ENCODE data around the gene SMG1.

The SMG1 gene

DNA sequence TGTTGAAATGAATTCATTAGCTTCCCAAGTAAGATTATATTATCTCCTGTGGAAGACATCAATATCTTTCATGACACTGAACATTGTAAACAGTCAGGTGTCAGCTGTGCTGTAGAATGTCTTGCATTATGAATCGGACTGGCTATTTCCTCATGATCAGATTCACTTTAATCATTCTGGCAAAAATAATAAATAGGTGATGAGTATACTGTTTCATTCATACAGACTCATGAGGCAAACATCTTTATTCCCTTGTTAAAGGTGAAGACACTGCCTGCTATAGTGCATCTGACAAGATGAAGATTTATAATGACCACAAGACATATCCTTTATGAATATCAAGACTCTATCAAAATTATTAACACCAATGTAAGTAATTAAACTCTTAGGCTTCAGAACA, 73.6 kb downstream of the SMG1 start:
- DNase-seq (ENCODE audit: low read depth, low spot score), result no peak

DNA sequence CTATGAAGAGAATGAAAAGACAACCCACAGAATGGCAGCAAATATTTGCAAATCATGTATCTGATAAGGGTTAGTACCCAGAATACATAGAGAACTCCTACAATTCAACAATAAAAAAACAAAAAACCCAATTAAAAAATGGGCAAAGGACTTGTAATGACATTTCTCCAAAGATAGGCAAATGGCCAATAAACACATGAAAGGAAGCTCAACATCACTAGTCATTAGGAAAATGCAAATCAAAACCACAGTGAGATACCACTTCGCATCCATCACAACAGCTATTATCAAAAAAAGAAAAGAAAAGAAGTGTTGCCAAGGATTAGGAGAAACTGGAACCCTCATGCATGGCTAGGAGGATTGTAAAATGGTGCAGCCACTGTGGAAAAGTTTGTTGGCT, 79.8 kb downstream of the SMG1 start:
- DNase-seq (ENCODE audit: low read depth, low spot score), result no peak

DNA sequence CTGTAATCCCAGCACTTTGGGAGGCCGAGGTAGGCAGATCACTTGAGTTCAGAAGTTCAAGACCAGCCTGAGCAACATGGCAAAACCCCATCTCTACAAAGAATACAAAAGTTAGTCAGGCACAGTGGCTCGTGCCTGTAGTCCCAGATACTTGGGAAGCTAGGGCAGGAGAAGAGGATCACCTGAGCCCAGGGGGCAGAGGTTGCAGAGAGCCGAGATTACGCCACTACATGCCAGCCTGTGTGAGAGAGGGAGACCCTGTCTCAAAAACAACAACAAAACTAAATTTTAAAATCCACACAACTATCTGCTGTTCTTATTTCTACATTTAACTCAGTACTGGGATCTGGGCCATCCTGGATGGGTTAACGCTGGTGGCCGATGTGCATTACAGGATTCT, 83.6 kb downstream of the SMG1 start:
- DNase-seq (ENCODE audit: low read depth, low spot score), result no peak

GRCh38 chr16:18841833-18842525, 84.2 kb downstream of the SMG1 start:
- DNase-seq (ENCODE audit: low read depth, low spot score), result no peak

DNA sequence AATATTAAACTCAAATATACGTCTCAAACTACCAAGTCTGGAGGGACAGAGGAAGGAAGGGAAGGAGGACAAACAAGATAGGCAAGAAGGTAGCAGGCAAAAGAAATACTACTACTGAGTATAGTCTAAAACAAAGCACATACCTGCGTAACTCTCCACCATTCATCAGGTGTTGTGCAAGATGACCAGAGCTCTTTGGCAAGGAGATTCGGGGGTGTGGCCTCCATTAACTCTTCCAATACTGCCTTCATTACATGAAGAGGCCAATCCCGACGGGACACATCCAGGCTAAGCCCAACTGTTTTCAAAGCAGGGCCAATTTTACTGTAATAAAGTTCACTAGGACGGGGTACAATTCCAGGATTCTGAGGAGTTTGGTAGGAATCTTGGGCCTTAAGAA, 86.7 kb downstream of the SMG1 start:
- DNase-seq (ENCODE audit: low read depth, low spot score), result no peak

DNA sequence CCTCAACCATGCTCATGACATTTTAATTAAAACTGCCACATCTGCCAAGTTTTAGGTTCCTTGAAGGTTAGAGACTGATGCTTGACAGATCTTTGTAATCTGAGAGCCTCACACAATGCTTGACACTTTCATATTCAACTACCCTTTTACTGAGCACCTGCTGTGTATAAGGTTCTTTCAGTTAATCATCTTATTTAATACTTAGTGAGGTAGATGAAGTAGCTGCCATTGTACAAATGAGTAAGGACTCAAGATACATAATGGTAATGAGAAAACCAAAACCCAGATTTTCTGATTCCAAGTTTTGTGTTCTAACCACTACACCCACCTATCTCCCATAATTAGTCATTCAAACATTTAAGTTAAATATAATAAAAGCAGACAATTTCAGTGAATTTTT, 89.5 kb downstream of the SMG1 start:
- DNase-seq (ENCODE audit: low read depth, low spot score), result no peak

GRCh38 chr16:18834864-18835263, 91.3 kb downstream of the SMG1 start:
- DNase-seq (ENCODE audit: low read depth, low spot score), result no peak

DNA sequence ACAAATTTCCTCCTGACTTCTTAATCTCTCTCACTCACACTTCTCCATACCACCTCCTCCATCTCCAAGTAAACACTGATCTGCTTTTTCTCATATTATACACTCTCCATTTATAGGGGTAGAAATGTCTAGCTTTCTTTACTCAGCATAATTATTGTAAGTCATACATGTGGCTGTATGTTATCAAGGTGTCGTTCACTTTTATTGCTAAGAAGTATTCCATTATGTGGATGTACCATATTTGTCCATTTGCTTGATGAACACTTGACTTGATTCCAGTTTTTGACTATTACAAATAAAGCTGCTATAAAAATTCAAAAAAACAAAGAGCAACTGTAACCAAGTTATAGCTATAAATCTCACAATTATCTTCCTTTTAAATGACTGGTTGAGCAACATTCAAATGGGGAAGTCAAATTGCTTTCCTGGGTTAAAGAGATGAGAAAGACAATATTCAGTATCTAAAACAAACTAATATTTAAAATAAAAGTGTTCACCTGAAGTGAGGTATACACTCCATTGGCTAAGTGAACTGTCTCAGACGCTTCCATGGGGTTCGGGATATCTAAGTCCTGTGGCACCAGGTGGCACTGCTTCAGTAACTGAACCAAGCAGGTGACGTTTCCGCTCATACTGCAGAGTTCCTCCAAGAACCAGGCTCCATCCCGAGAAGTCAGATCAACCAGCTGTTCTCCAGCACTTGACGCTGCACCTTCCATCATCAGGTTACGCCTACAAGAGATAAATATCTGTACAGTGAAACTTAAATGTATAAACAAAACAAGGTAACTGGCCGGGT, 92.3 kb downstream of the SMG1 start:
- DNase-seq (ENCODE audit: low read depth, low spot score), result no peak

DNA sequence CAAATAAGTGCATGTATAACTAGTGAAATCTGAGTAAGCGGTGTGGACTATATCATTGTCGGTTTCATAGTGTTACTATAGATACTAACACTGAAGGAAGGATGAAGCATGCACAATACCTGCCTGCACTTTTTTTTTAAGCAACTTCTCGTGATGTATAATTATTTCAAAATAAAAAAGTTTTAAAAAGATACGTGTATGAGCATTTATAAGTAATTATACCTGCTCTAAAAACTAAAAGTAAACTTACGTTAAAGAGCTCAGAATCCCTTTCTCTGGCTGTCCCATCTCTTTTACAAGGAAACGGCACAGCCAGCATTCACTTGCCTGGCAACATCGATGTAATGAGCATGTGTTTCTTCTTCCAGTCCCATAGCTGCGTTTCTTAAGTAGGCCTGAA, 93.6 kb downstream of the SMG1 start:
- no peak for DNase-seq (ENCODE audit: low read depth, low spot score)

DNA sequence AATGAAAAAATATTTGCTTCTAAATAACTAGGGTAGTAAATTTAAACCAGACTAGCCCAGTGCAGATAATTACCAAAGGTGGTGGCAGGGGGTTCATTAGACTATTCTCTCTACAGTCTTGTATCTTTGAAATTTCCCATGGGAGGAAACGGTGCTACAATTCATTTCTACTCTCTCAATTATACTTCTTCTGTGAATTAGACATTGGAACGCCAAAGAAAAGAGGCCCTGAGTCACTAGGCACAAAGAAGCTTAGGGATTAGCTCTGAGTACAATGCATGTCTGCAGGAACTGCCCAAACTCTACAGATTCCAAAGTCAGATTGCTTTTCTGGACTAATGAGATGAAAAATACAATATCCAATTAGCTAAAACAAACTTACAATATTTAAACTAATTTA, 94.2 kb downstream of the SMG1 start:
- no peak for DNase-seq (ENCODE audit: low read depth, low spot score)

- no peak for DNase-seq (ENCODE audit: low read depth, low spot score)
Observed at GRCh38 chr16:18829251-18829650, 97.0 kb downstream of the SMG1 start.

DNA sequence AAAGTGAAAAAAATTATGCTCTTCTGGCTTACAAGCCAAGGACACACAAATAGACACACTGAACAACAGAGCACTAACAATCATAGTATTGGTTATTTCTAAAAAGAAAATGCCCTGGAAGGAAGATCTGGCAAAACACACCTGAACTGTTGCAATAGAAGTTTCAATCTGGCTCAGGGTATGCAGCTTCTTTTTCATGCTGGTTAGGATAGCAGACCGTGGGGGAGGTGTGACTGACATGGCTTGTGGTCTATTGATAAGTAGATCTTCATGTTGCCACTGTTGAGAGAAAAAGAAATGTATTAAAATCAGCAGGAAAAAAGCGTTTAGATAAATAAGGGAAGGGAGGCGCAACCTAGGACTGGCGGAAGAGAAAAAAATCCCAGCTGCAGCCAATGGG, 98.3 kb downstream of the SMG1 start:
- no peak for DNase-seq (ENCODE audit: low read depth, low spot score)

- DNase-seq (ENCODE audit: low read depth, low spot score), result no peak
Observed at GRCh38 chr16:18816286-18816685, 109.9 kb downstream of the SMG1 start.

DNA sequence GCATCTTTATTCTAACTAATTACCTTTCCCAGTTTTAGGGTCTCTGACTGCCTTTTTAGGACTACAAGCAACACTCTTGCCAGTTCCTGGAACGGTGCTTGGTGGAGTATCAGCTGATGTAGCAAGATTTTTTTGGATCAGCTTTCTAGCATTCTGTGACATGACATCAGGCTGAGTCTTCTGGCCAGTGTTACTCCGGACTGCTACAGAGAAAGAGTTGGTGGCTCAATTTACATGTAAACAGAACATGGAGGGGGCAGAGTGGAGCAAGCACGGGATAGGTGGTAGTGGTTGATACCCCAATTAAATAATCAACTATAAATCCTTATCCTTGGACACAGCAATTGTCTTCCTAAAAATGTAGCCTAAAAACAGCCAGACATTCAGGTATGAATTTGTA, 114.3 kb downstream of the SMG1 start:
- DNase-seq (ENCODE audit: low read depth, low spot score), result no peak

- no peak for DNase-seq (ENCODE audit: low read depth, low spot score)
Observed at GRCh38 chr16:18809165-18809564, 117.0 kb downstream of the SMG1 start.

GRCh38 chr16:18805257-18805773, 120.9 kb downstream of the SMG1 start:
- no peak for DNase-seq (ENCODE audit: low read depth, low spot score)

GRCh38 chr16:18804540-18804939, 121.7 kb downstream of the SMG1 start:
- no peak for DNase-seq (ENCODE audit: low read depth, low spot score)

GRCh38 chr16:18803569-18804462, 122.4 kb downstream of the SMG1 start:
- no peak for DNase-seq (ENCODE audit: low read depth, low spot score)

DNA sequence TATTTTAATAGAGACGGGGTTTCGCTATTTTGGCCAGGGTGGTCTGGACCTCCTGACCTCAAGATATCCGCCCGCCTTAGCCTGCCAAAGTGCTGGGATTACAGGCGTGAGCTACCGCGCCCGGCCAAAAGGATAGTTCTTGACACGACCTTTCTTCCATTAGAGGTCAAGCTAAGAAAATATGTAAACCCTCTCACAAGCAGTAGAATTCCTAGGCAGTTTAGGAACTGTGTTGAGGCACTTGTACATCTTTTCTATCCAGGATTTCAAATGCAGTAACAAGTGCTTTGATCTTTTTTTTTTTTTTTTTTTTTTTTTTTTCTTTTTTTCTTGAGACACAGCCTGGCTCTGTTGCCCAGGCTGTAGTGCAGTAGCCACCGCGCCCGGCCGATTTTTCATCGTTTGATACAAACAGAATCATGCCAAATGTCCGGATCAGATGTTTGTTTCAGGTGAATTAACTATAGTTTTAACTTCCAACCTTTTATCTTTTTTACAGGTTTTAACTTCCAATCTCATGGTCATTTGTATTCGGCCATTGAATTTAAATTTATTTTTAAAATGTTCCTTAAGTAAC, 123.4 kb downstream of the SMG1 start:
- no peak for DNase-seq (ENCODE audit: low read depth, low spot score)

DNA sequence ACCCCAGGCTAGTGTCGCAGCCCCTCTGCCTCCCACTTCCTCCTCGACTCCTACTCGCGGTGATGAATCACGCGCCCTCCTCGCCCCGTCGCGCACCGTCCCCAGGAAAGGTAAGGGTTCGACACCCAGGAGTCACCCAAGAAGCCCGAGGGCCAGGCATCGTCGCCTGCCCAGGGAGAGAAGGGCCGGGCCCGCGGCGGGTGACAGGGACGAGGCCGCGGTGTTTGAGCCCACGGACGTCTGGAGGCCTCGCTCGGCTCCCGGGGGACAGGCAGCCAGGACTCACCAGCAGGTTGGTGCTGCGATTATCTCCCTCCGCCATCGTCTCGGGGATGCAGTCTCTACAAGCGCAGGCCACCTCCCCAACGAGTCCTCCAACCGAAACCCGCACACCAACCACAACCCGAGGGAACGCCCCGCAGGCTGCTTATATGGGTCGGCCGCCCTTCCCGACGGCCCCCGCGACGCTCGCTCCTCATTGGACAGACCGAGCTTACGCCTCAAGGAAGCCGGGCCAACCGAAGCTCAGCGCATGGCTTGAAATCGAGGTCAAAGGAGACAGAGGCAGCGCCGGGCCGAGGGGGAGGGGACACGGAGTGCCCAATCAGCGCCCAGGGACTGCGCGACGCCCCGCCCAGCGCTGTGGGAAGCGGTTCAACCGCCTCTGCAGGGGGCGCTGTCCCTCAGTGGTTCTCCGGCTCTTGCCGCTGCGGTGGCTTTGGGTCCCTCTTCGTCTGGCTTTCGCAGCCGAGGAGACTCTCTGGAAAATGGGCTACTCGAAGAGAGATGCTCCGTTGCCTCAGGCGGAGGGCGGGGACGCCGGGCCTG, 124.8 kb downstream of the SMG1 start, which contains the start of gene ARL6IP1:
ARL6IP1 (minus strand) TSS at position 405 of the 828 bp plus-strand sequence; CDS start at position 322, 83 bp downstream.
- peak; percentile 99 for DNase-seq (ENCODE audit: low read depth, low spot score)

GRCh38 chr16:18800775-18801144, 125.4 kb downstream of the SMG1 start:
- no peak for DNase-seq (ENCODE audit: low read depth, low spot score)
